Thoracic aorta (tissue), 2 donors: ENCODE data around the gene USP49. TPM values are rescaled to one million over a fixed set of nuclear protein-coding genes. Genes with fewer than 3 reads are reported as not detected.

ENCODE experiments used
- ATAC-seq: fragments of 150-250 bp; one replicate; pipeline ENCODE4 v1.8.0; 2017; ENCODE audit warnings: low read depth; ENCODE audit not compliant: insufficient number of reproducible peaks, low FRiP score
- DNase-seq: peaks from one replicate; pipeline ENCODE4 v3.0.0-alpha.2; 2020; ENCODE audit warnings: low spot score
- H3K27ac ChIP-seq, 2 donors: fragments of 200-600 bp; sonication (generic); 1 replicate in 1 of 2; 2 replicates in 1 of 2; pipeline ENCODE4 v1.5.1; 2016; ENCODE audit warnings: mild to moderate bottlenecking in 2 of 2, moderate library complexity in 2 of 2
- H3K27me3 ChIP-seq: fragments of 200-600 bp; sonication (generic); replicated peaks from 2 replicates; pipeline ENCODE4 v1.6.0; 2016; ENCODE audit warnings: mild to moderate bottlenecking; ENCODE audit not compliant: insufficient read depth
- H3K36me3 ChIP-seq: fragments of 200-600 bp; sonication (generic); one replicate; pipeline ENCODE4 v1.5.1; 2016
- H3K4me1 ChIP-seq, 2 donors: fragments of 200-600 bp; sonication (generic); 1 replicate in 1 of 2; 2 replicates in 1 of 2; pipeline versions ENCODE4 v1.5.1 to v1.6.0; 2016; ENCODE audit warnings: low read depth in 2 of 2, mild to moderate bottlenecking in 1 of 2; ENCODE audit not compliant: control insufficient read depth in 1 of 2
- H3K4me3 ChIP-seq: fragments of 200-600 bp; sonication (generic); 2 replicates; pipeline ENCODE4 v1.5.1; 2016; ENCODE audit warnings: mild to moderate bottlenecking
- H3K9me3 ChIP-seq: fragments of 200-600 bp; sonication (generic); 2 replicates; pipeline ENCODE4 v1.5.1; 2016
- CTCF ChIP-seq: fragments of 200-600 bp; sonication (generic); IDR thresholded peaks from one replicate; pipeline ENCODE4 v1.5.1; 2019; ENCODE audit warnings: antibody characterized with exemption
- total RNA-seq, 2 donors: library from RNA; depleted of rRNA; stranded (reverse); fragments of >200 nt; gene quantifications; one replicate each; pipeline versions ENCODE4 v1.1.0 to v1.2.3, GENCODE V29; 2016

Gene USP49
- total RNA-seq, 2 donors from 2014 or later = 3.3 to 3.8 TPM

GRCh38 chr6:41777551-41778285 lies 117.5 kb downstream of the USP49 start:
- no peak overlapping the region for H3K27ac ChIP-seq
- peaks cover 20% of the 10 kb centered on the region for H3K36me3 ChIP-seq
- DNase-seq = no peak
- no peak for ATAC-seq
- H3K27me3 ChIP-seq = no peaks in the 10 kb centered on the region
- H3K4me3 ChIP-seq = no peak overlapping the region
- no peak for TF ChIP-seq CTCF
- H3K9me3 ChIP-seq = no peaks in the 10 kb centered on the region
- peaks cover 10 to 19% of the 10 kb centered on the region in 2 donors for H3K4me1 ChIP-seq

- H3K36me3 ChIP-seq = peaks cover 38% of the 10 kb centered on the region
- TF ChIP-seq CTCF = no peak
- peaks cover 5 to 8% of the 10 kb centered on the region in 2 donors for H3K4me1 ChIP-seq
- no peaks in the 10 kb centered on the region for H3K27me3 ChIP-seq
- DNase-seq (no peak), ATAC-seq (no peak)
- no peak overlapping the region for H3K4me3 ChIP-seq
- H3K27ac ChIP-seq = no peak overlapping the region
- H3K9me3 ChIP-seq = no peaks in the 10 kb centered on the region
These were observed 119.8 kb downstream of the USP49 start for GRCh38 chr6:41775293-41775882.

- Histone ChIP-seq H3K27ac (no peak overlapping the region), H3K36me3 (peaks cover 38% of the 10 kb centered on the region), H3K27me3 (no peaks in the 10 kb centered on the region), H3K4me3 (no peak overlapping the region), H3K4me1 (peaks cover 5 to 8% of the 10 kb centered on the region in 2 donors), H3K9me3 (no peaks in the 10 kb centered on the region)
- TF ChIP-seq CTCF = no peak
- DNase-seq (no peak), ATAC-seq (no peak)
These were observed 120.3 kb downstream of the USP49 start for GRCh38 chr6:41774841-41775240.

- Histone ChIP-seq H3K9me3 (no peaks in the 10 kb centered on the region), H3K4me3 (no peak overlapping the region), H3K4me1 (peaks cover 0 to 7% of the 10 kb centered on the region in 2 donors), H3K27me3 (no peaks in the 10 kb centered on the region), H3K27ac (no peak overlapping the region), H3K36me3 (peaks cover 38% of the 10 kb centered on the region)
- ATAC-seq (no peak), DNase-seq (no peak)
- no peak for TF ChIP-seq CTCF
These were observed 123.9 kb downstream of the USP49 start for GRCh38 chr6:41771058-41771983.
